ENCODE measurements around the gene PLOD3.

PLOD3 gene

DNA sequence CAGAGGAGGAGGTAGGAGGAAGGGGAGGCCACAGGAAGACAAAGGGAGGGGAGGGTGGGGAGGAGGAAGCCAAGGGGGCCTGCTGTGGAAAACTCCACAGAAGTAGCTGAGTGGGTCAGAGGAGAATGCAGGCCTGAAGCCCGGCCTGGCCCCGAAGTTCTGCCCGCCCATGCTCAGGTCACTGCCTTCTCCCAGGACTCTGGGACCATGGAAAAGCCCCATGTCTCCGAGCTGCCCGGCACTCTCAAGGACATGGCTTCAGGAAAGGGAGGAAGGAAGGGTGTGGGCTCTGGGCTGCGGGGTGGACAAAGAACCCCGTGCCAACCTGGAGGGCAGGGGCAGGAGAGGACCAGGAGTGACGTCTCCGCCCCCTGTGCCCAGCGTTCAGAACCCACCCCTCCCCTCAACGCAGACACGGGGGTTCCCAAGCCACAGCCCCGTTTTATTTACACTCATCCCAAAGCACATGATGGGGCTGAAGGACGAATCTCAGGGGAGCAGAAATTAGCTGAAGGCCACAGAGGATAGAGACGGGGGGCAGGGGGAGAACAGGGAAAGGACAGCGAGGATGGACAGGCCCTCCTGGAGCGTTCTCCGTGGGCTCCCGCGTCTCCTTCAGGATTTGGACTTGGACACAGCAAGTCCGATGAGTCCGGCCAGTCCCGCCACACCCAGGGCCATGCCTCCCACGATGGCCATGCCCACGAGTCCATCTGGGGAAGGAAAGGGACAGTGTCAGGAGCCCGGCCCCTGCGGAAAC, 22.0 kb upstream of the PLOD3 start:
- no peak for DNase-seq

DNA sequence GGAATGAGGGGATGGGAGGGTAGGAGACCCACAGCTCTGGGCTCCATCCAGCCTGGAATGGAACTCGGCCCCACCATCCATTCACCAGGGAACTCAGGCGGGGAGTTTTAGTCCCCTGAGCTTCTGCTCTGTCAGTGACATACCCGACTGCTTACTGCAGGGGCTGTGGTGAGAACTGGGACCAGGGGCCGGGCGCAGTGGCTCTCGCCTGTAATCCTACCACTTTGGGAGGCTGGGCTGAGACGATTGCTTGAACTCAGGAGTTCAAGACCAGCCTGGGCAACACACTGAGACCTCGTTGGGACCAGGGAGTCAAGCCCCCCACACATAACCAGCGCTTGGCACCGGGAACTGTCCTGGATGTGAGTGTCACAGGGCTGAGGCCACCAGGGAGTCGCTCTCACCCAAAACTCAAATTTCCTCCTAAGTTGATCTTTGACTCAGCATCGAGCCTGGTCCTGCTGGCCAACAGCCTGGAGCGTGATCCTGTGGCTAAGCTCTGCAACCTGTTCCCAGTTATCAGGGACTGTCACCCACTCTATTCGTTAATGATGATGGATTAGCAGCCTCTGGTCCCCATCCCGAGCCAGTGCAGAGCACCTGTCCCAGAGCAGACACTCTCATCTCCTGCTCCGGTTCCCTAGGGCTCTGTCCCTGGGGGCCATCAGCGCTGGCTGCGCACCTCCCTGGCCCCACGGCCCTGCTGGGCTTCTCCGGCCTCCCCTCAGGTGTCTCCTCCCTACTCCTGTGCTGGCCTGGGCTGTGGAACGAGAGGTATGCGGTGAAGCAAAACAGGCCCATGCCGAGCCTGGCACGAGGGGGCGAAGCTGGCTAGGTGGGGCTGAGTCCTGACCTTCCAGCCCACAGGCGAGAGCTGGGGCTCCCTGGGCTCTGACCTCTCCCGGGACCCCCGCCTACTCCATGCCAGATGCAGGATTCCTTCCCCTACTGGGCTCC, 21.1 kb upstream of the PLOD3 start:
- no peak for DNase-seq

DNA sequence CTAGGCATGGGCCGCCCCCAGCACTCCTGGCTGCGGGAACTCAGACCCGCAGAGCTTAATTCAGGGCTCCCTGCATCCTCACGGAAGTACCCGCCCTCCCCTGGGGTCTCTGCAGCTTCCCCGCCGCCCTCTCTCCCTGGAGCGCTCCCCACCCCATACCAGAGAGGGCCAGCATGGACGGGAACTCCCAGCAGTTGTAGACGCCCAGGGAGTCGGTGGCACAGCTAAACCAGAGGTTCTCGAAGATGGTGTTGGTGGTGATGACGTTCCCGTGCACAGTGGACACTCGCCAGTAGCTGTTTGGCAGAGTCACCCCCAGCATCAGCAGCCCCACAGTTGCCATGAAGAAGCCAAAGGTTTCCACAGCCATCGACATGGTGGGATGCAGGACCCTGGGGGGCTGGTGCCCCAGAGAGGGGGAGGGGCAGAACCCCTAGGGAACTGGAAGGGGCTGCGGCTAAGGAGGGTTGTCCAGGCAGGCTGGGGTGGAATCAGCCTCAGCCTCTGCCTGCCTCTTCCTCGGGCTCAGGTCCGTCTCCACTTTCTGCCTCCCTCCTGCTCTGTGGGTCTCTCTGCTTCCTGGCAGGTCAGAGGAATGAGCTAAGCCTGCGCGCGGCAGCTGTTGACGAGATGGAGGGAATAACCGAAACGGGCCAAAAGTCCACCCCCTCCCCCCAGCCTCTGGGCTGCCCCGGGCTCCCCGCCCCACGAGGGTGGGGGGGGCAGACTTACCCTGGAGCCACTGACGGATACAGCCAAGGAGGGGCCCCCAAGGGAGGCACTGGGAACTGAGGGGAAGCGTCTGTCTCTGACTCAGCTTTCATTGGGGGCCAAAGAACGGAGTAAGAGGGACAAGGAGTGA, 20.1 kb upstream of the PLOD3 start, which contains the start of gene CLDN15:
Gene CLDN15, minus strand, starts transcription at position 597 of the 862 bp plus-strand sequence. Its CDS starts 221 bp downstream, at position 376.
- no peak for DNase-seq

DNA sequence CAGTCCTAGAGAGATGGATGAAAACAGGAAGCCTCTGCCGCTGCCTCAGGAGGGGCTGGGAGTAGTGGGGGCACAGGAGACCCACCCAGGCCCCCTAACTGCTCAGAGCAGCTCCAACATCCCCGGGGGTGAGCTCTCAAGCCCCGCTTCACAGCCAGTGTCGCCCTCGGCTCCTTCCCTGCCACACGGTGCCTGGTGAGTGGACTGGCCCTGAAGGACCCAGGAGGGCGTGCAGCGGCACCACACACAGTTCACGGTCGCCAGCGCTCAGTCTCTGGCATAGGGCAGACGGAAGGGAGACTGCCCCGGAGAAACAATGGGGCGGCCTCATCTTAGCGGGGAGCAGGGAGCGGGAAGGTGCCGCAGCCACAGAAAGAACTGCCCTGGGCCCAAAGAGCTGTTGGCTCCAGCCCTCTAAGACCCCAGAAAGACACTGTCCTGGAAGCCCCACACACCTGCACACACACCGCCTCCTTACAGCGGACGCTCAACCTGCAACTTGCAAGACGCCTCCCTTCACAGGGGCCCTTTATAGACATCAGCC, 19.0 kb upstream of the PLOD3 start:
- no peak for DNase-seq

DNA sequence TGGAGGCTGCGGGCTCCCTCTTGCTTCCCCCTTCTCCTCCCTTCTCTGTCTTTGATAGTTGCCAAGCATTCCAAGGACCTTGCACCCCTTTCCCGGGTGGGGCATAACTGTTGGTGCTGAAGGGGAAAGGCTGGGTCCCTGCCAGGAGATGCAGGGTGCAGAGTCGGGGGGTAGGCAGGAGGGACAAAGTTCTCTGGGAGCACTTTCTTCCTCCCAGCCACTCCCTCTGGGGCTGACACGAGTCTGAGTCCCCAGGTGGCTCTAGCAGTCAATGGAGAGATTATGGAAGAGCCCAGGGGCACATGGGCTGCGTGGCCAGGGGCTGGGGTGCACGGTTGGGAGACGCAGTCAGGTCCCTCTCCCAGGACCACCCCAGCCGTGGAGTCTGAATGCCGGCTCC, 18.1 kb upstream of the PLOD3 start:
- DNase-seq, result no peak

DNA sequence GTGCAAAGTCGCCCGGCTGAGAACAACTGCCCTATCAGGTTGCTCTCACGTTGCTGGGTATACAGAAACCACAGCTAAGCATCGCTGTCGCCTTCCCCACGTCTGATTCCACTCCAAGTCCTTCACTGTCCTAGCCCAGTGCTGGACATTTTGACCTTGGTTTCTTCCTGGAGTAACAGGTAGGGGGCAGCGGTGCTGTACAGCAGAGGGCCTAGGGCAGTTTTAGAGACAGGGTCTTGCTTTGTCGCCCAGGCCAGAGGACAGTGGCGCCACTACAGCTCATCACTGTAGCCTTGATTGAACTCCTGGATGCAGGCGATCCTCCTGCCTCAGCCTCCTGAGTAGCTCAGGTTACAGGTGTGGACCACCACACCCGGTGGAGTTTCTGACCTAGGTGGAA, 17.7 kb upstream of the PLOD3 start:
- no peak for DNase-seq

DNA sequence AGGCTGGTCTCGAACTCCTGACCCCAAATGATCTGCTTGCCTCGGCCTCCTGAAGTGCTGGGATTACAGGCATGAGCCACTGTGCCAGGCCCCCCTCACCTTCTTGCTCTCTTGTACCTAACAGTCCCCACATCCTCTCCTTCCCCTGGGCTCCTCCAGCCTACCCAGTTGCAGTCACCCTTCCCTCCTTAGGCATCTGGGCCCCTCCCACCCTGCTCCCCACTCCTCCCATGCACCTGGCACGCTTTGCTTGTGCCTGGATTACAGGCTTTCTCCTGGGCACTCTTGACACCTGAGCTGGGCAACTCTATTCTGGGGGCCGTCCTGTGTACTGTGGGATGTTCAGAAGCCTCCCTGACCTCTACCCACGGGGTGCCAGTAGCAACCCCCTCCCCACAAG, 17.3 kb upstream of the PLOD3 start:
- no peak for DNase-seq

DNA sequence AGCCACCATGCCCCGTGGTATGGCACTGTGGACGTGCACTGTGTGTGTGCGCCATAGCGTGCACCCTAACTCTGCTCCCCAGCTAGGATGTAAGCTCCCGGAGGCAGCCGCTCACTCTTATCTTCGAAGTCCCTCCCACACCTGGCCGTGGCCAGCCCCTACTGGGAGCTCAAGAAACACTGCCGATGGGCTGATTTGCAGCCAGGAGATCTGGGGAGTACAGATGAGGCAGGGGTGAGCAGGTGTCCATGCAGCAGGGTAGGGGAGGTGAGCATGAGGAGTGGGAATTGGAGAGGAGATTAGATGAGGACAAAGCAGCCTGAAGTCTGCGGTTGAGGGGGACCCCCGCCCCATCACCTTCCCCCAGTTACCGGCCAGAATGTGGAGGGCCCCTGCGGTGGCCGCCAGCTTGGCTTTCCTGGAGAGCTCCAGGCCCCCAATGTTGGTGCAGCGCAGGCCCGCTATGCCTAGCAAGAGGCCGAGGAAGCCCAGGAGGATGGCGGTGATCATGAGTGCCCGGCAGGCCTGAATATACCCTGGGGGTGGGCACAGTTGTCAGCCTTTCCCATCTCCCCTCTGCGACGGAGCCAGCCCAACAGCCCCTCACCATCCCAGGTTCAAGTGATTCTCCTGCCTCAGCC, 16.6 kb upstream of the PLOD3 start:
- DNase-seq, result no peak

DNA sequence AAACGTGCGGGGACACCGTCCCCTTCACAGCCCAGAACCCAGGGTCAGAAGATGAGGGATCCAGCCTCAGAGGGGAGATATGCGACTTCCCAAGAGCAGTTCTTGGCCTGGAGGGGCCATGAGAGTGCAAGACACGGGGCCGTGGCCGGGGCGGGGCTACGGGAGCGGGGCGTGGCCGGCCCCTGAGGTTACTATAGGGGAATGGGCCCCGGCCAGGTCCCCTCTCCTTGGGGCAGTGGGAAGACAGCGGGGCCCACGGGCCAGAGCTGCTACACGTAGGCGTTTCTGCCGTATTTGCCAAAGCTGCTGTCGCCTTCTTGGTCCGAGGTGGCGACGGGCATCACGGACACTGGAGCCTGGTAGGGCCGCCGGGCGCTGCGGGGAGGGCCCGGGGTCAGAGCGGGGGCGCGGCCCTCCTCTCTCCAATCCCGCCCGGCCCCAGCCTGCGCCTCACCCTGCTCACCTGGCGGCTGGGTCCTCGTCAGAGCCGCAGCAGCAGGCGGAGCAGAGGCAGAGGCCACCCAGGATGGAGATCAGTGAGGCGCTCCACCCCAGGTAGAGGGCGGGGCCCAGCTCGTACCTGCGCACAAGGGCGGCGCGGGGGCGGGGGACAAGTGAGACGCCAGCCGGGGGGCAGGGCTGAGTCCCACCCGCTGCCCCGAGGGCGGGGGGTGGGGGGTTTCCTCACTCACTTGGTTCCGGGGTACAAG, 14.9 kb upstream of the PLOD3 start:
- peak; percentile 70 for DNase-seq

DNA sequence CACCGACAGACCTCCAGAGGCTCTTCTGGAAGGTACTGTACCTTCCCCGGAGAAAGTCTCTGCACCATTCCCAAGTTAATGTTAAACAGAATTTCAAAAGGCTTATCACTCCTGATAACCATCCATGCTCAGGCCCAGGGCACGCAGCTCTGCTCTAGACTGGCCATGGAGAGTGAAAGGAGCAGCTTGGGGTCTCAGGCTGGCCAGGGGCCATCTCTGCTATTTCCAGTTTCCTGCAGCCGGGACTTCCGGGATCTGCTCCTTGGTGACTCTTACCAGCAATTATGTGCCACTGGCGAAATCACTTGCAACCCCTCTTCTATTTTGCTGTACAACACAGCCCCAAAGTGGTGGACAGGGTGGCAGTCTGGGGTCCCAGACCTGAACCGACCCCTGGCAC, 14.3 kb upstream of the PLOD3 start:
- DNase-seq, result no peak

DNA sequence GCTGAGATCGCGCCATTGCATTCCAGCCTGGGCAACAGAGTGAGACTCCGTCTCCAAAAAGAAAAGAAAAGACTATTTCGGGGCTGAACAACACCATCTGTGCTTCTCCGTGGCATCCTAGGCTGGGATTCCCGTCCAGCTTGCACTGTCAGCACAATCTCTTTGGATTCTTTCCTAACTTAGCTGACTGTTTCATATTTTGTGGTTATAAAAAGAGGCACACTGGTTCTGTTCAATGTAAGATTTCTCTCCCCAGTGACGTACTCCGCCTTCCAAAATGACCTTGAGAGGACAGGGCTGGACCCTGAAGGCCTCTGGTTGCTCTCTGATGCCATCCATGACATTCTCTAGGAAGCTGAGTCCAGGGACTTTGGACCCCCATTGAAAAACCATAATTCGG, 9.3 kb upstream of the PLOD3 start:
- DNase-seq, result no peak

DNA sequence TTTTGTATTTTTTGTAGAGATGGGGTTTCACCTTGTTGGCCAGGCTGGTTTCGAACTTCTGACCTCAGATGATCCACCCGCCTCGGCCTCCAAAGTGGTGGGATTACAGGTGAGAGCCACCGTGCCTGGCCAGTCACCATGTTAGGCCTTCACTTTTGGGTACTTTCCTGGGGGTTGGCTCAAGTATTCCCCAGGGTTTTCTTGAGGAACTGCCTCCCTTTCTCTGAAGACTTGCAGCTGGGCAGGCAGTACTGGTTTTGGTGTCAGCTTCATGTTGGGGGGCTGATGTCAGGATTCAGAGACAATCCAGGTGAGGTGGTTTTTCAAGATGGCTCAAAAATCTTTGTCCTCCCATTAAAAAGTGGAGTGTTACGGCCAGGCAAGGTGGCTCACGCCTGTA, 8.3 kb upstream of the PLOD3 start:
- DNase-seq, result no peak

DNA sequence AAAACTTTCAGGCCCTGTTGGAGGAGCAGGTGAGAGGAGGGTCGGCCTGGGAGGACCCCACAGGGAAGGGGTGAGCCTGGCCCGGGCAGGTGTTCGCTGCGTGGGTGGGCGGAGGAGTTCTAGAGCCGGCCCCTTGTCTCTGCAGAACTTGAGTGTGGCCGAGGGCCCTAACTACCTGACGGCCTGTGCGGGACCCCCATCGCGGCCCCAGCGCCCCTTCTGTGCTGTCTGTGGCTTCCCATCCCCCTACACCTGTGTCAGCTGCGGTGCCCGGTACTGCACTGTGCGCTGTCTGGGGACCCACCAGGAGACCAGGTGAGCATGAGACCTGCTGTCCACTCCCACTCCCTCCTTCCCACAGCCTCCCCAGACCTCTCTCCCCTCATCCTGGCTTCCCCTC, 6.1 kb upstream of the PLOD3 start:
- DNase-seq, result no peak

DNA sequence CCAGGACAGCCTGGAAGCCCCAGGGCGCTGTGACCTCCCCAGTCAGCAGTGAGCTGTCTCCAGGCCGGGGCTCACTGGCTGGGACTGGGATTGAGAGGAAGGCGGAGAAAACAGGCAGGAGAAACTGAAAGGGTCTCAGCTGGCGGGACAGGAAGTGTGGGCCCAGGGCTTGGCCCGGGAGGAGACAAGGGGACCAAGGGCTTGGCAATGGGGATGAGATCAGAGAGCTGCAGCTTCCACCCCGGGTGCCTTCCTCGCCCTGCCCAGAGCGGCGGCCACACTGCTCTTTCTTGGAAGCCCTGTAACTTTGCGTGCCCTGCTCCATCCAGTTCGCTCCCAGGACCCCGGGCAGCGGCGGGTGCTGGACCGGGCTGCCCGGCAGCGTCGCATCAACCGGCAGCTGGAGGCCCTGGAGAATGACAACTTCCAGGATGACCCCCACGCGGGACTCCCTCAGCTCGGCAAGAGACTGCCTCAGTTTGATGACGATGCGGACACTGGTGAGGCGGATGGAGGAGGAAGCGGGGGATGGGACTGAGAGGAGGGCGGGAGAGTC, 5.0 kb upstream of the PLOD3 start:
- DNase-seq, result no peak

DNA sequence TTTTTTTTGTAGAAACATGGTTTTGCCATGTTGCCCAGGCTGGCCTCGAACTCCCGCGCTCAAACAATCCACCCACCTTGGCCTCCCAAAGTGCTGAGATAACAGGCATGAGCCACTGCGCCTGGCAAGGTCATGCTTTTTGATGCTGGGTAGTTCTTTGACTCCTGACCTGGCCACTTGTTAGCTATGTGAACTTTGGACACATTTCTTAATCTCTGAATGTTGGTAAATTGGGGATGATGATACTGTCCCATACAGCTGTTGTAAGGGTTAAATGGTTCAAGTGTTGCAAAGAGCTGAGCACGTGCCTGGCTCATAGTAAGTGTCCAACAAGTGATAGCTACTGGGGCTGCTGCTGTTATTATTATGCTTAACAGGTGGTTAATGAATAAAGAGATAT, 2.9 kb upstream of the PLOD3 start:
- DNase-seq, result no peak

DNA sequence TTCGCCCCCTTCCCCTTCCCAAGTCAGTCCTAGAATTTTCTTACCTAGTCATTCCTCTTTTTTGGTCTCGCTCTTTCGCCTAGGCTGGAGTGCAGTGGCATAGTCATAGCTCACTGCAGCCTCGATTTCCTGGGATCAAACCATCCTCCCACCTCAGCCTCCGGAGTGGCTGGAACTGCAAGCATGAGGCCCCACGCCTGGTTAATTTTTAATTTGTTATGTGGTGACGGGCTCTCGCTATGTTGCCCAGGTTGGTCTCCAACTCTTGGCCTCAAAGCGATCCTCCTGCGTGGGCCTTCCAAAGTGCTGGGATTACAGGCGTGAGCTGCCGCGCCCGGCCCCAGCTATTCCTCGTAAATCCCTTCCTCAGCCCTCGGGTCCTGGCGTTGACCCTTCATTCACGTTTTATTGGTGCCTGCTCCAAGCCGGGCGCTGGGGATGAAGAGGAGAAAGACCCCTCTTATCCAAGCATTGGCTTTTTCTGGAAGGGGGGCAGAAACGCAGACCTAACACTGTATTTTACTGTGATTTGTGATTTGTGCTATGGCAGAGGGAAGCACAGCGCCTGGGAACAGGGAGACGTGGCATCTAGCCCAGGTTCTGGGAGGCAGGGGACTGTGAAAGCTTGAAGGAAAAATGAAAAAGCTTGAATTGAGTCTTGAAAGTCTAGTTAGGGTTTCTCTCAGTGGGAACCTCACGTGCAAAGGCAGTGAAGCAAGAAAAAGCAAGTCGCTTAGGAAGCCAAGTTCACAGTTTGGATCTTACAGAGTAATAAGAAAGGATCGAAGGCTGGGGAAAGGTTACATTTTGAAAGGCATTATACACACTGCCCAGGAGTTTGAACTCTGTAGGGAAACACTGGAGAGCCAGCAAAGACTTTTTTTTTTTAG, 1.1 kb upstream of the PLOD3 start:
- no peak for DNase-seq

DNA sequence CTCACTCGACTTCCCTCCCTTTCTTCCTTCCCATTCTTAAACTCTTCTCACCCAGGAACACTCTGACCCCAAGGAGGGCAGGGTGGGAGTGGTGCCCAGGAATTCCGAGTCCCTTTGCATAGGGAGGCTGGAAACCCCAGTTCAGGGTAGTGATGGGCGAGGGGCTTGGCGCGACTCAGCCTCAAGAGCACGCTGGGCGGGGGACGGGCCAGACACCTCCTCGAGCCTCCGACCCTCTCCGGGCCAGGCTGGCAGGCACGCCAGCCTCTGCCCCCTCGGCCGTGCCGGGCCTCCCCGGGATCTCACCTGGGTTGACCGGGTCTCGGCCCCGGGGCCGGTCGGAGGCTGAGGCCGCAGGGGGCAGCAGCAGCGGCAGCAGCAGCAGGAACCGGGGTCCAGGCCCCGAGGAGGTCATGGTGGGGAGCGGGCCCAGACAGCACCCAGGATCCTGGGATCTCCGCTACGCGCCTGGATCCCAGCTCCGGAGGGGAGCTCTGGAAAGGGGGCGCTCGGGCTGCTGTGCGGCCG, 457 bp downstream of the PLOD3 start:
- no peak for DNase-seq

DNA sequence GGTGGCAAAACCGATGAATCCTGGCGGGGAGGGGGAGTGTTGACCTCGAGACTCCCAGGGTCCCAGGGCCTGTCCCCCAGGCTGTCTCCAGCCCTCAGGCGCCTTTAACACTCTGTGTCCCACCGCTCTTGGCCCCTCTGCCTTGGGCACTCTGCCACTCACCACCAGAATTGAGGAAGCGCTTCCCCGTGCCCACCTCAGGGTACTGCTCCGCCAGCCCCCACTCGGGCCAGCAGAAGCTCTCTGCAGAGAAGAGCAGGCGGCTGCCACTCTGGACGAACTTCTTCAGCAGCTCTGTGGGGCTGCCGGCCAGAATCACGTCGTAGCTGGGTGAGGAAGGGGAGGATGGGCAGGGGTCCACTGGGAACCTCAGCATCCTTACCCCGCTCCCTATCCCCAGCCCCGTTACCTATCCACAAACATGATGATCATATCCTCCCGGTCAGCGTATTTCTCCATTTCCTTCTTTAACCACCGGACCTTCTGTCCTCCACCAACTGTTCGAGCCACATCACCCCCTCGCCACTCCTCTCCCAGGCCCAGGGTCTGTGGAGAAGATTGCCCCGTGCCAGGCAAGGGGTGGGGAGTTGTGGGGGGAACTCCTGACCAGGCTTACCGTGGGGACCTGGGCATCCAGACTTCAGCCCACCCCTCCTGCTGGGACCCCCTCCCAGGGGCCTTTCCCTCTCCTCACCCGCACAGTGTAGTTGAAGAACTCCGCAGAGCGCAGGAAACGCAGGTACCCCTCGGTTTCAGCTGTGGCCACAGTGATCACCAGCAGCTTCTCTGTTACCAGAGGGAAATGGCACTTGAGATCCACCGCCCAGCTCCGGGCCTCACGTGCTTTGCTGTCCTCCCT, 1.2 kb downstream of the PLOD3 start:
- no peak for DNase-seq

DNA sequence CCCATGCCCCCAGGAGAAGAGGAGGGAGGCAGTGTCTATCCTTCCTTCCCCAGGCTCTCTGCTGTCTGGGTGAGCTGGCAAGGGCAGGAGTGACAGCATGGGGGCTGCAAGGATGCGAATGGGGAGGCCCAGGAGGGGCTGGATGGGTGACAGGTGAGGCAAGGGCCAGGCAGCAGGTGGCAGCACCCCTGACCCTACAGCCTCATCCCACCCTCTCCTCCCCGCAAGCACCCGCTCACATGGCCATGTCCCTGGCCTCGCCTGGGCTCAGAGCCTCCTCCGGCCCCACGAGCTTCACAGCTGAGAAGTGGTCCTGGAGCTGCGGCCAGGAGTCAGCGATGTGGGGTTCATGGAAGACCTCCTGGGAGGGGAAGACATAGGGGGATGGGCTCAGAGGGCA, 5.4 kb downstream of the PLOD3 start:
- DNase-seq, result no peak

All from NCI-H510A (cell line).